ENCODE data around the gene CARMIL1. TPM values are rescaled to one million over a fixed set of nuclear protein-coding genes. Genes with fewer than 3 reads are reported as not detected.
A peak's percentile ranks its signal among the peaks of the same experiment; 100 is the strongest.

Gene CARMIL1
- polyA plus RNA-seq, 3 donors: 87.4 to 143 (median 115) TPM

- DNase-seq: no peak
Observed at GRCh38 chr6:25405442-25405841, 126.3 kb downstream of the CARMIL1 start.

- DNase-seq: no peak
Observed at GRCh38 chr6:25407431-25407830, 128.3 kb downstream of the CARMIL1 start.

DNA sequence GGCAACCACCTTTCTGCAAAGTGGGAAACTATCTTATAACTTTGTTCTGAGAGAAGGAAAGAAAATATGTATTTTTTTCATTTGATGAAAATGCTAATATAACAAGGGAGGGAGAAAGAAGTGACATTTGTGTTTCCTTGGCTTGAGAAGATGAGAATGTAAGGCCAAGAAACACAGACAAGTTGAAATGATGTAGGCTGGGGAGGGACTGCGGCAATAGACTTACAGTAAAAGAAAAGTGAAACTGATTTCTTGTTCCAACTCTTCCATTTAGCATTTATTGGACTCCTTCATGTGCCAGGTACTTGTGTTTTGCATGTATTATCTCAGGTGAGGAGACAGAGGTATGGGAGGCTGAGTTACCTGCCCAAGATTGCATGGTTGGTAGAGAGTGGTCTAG, 130.9 kb downstream of the CARMIL1 start:
- no peak for DNase-seq

GRCh38 chr6:25411316-25411950, 132.3 kb downstream of the CARMIL1 start:
- DNase-seq: no peak

DNA sequence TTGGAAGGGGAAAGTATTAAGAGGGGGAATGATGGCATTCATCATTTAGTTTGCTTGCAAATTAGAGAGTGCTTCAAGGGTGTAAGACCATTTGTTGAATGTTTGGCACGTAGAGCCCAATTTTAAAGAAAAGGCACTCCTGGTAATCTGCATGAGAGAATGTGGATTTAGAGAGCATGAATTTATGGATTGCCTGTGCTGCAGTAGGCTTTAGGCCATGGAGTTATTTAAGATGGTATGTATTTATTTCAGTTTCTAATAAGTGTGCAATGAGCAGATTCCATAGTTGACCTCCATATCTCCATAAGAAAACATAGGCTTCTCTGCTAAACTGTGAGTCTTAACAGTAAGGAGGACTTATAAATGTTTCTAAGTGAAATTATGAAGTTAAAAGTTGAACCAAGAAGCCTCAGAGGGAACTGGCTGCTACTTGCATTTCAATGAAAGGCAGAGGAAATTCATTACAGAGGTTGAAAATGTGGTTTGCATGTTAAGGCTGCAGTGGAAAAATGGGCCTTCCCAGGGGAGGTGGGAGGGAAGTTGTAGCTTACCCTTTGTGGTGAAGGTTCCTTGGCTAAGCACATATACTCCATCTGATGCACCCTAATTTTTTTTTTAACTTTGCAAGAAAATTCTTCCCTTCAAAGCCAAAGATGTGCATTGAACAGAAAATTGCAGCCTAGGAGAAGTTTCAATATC, 134.2 kb downstream of the CARMIL1 start:
- no peak for DNase-seq

- DNase-seq: no peak
Observed at GRCh38 chr6:25414168-25414567, 135.0 kb downstream of the CARMIL1 start.

- no peak for DNase-seq
Observed at GRCh38 chr6:25414755-25415154, 135.6 kb downstream of the CARMIL1 start.

DNA sequence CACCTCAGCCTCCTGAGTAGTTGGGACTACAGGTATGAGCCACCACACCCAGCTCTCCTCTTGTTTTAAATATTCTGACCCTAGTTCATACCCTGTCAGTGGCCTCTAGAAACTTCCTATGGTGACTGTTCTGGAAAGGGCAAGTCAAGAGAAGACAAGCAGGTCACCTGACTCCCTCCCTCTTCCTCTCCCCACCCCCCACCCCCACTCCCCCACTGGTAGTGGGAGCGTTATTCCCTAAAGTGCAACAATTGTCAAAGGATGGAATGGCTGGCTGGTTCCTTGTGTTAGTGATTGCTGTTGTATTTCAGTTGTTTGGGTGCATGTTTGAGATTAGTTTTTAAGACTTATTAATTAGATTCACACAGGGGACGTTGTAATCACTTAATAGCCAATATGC, 136.1 kb downstream of the CARMIL1 start:
- no peak for DNase-seq

DNA sequence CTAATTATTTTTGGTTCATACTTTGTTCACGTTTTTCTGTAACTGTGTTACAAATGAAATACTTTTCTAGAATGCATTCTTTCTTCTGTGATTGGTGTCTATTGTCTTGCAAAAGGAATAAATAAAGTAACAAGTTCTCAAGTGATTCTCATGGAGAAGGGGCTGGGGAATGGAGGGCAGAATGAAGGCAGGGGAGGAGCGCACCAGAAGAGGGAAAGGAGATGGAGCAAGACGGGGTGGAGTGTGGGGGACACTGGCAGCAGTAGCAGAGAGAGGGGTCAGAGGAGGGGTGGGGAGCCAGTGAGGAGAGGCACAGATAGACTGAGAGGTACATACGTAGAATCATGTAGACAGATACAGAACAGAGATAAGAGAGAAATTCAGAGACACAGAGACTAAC, 136.5 kb downstream of the CARMIL1 start:
- no peak for DNase-seq

- DNase-seq: no peak
Observed at GRCh38 chr6:25417046-25417605, 138.0 kb downstream of the CARMIL1 start.

DNA sequence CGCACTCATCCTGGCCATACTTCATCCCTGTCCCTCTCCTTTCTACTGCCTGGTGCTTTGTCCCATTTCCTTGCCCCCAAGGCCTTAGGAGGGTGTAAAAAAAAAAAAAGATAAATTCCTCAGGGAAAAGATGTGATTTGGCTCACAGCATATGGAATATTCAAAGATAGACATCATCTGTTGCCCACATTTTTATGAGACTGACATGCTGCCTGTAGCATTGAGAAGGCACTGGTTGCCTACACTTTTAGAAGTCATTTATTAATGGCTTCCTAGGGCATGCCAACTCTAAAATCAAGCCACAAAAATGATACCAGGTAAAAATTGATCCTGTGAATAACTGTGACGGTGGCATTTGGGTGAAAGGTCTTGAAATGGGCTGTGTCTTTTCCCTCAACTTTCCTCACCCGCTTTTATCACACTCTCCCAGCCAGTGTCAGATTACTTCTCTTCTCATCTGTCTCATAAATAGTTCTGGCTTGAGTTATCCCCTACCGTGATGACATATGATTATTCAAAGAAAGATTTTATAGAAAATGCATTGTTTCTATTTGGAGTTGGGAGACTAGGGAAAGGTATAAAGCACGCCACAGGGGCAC, 139.4 kb downstream of the CARMIL1 start:
- no peak for DNase-seq

GRCh38 chr6:25419879-25420278, 140.7 kb downstream of the CARMIL1 start:
- DNase-seq: no peak

GRCh38 chr6:25423358-25423757, 144.2 kb downstream of the CARMIL1 start:
- DNase-seq: peak; percentile 22

GRCh38 chr6:25424303-25424702, 145.1 kb downstream of the CARMIL1 start:
- no peak for DNase-seq

- DNase-seq: no peak
Observed at GRCh38 chr6:25427549-25427948, 148.4 kb downstream of the CARMIL1 start.

GRCh38 chr6:25428758-25429317, 149.7 kb downstream of the CARMIL1 start:
- DNase-seq: no peak

DNA sequence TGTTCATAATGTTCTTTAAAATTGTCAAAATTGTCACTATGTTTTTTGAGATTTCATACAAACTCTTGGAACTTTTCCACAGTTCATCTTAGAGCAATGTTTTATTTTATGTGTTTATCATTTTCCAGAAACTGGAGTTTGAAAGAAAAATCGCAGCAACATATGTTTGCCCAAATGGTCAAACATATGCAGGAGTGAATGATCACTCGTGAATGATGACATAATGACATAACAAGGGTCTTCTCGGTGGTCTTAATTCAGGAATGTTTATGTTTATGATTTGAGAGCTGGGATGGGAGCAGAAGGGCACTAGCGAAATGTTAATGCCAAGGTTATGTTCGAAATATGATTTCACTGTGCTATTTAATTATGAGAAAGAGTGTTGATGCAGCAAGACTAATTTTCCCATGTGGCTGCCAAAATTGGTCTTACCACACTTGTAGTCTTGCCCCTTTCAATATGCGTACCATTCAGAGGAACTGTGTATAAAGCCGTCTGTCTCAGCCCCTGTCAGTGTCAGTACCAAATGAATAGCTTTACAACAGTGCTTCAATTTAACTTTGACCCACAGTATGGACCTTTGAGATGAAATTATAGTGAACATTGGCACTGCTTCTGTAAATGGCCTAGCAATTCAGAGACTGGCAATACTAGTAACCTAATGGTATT, 152.3 kb downstream of the CARMIL1 start:
- DNase-seq: no peak

- DNase-seq: no peak
Observed at GRCh38 chr6:25431975-25432307, 152.8 kb downstream of the CARMIL1 start.

DNA sequence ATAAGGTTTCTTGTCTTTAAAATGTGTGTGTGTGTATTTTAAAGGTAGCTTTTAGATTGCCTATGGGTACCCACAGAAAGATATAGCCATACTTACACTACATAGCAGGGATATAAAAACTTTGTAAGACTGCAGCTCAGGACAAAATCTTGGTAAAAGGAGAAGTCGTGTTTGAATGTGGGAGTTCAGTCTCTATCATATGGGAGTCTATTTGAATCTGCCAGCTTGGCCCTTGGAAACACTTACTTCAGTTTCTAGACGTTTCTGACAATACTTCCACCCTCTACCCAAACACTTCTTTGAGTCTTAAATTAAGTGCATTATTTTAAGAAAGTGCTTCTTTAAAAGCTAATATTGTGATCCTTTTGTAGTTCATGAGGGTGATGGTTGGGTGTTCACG, 155.7 kb downstream of the CARMIL1 start:
- DNase-seq: no peak

GRCh38 chr6:25435416-25435985, 156.3 kb downstream of the CARMIL1 start:
- DNase-seq: no peak

DNA sequence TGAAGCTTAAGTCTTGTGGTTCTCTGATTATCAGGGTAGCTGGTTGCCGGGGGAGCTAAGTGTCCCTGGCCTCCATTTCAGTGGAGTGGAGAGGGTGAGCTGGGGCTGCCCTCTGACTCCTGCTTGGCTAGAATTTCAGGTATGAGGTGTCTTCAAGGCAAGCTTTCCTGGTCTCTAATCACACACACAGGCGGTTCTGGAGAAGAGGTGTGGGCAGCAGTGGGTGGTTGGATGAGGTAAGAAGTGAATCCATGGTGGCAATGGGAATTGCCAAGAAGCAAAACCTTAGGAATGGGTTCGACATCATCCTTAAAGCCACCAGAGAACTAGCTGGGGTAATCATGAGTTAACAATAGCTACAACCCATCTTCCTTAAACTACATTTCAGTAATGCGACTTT, 157.6 kb downstream of the CARMIL1 start:
- DNase-seq: no peak

DNA sequence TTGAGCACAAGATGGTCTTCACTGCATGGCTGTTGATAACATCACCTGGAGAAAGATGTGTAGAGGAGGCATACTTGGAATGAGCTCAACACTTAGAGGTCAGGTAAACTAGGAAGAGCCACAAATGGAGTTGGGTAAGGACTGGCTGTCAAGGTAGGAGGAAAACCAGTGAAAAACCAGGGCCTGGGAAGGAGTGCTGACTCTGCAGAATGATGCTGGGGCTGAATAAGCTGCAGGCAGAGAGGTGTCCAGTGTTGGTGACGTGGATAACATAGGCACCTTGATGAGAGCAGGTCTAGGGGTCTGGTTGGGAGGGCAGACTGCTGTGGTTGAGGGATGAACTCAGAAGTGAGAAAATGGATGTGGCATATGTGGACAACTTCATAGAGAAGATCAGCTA, 160.2 kb downstream of the CARMIL1 start:
- no peak for DNase-seq
